Neutrophil (primary cell): Measurements from ENCODE around the gene ZNF134.

Source experiments
- H3K27ac ChIP-seq: fragments of 200-600 bp; sonication (generic); 2 replicates; pipeline ENCODE4 v1.5.1; 2016; ENCODE audit warnings: mild to moderate bottlenecking, moderate library complexity
- H3K27me3 ChIP-seq: fragments of 200-600 bp; sonication (generic); 2 replicates; pipeline ENCODE4 v1.6.0; 2016; ENCODE audit warnings: mild to moderate bottlenecking
- H3K36me3 ChIP-seq: fragments of 200-600 bp; sonication (generic); 2 replicates; pipeline ENCODE4 v1.5.1; 2017
- H3K4me1 ChIP-seq, 2 experiments: fragments of 200-600 bp in 1 of 2; sonication (generic) in 1 of 2; 1 replicate in 1 of 2; 2 replicates in 1 of 2; pipeline versions ENCODE4 v1.5.1 to v1.6.1; 2013 to 2016; ENCODE audit warnings: low read depth in 1 of 2, low read length in 1 of 2, mild to moderate bottlenecking in 1 of 2, moderate library complexity in 1 of 2; ENCODE audit not compliant: control insufficient read depth in 1 of 2, insufficient read depth in 1 of 2
- H3K4me3 ChIP-seq, 2 experiments: fragments of 200-600 bp in 1 of 2; sonication (generic) in 1 of 2; 1 replicate in 1 of 2; 2 replicates in 1 of 2; pipeline ENCODE4 v1.5.1; 2013 to 2016; ENCODE audit warnings: low read depth in 1 of 2, low read length in 1 of 2, mild to moderate bottlenecking in 1 of 2, moderate library complexity in 1 of 2
- H3K9me3 ChIP-seq: fragments of 200-600 bp; sonication (generic); 2 replicates; pipeline ENCODE4 v1.5.1; 2016
- TF ChIP-seq, protein P1 (sequence below): fragments of 200-600 bp; sonication (generic); IDR thresholded peaks from 2 replicates; pipeline ENCODE4 v1.5.1; 2016; ENCODE audit warnings: antibody characterized with exemption

The ZNF134 gene

DNA sequence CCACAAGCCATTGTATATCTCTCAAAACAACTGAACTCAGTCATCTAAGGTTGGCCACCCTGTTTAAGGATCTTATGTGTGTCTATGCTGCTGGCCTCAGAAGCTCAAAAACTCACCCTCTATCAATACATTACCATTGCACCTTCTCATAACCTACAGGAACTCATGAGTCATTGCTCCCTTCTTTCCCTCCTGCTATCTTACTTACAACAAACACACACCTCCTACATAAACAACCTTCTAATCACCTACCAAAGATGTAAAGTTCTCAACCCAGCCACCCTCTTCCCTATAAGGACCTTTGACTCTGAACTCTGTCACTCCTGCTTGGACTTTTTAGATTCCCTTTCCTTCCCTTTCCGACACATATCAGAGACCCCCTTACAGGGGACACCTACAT is 41.4 kb downstream of the ZNF134 start:
- Histone ChIP-seq H3K27me3 (peaks cover 14% of the 10 kb centered on the region), H3K9me3 (peaks cover 9% of the 10 kb centered on the region), H3K36me3 (no peaks in the 10 kb centered on the region), H3K4me1 (no peaks in the 10 kb centered on the region), H3K27ac (no peak overlapping the region), H3K4me3 (no peak overlapping the region)
- TF ChIP-seq, protein P1, sequence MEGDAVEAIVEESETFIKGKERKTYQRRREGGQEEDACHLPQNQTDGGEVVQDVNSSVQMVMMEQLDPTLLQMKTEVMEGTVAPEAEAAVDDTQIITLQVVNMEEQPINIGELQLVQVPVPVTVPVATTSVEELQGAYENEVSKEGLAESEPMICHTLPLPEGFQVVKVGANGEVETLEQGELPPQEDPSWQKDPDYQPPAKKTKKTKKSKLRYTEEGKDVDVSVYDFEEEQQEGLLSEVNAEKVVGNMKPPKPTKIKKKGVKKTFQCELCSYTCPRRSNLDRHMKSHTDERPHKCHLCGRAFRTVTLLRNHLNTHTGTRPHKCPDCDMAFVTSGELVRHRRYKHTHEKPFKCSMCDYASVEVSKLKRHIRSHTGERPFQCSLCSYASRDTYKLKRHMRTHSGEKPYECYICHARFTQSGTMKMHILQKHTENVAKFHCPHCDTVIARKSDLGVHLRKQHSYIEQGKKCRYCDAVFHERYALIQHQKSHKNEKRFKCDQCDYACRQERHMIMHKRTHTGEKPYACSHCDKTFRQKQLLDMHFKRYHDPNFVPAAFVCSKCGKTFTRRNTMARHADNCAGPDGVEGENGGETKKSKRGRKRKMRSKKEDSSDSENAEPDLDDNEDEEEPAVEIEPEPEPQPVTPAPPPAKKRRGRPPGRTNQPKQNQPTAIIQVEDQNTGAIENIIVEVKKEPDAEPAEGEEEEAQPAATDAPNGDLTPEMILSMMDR = no peak

DNA sequence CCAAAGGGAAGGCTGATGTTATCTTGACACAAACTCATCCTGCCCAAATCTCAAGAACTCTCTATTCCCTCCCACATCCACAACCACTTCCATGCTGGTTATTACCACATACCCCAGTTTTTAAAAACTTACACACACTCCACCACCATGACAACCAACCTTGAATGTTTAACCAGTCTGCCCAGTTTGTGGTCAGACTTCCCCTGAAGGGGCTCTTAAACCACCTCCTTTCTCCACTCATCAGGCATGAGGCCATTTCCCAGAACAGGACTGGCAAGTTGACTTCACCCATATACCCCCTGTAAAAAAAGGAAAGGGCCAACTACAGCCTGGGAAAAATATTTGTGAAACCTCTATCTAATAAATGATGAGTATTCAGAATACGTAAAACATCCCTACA is 42.3 kb downstream of the ZNF134 start:
- H3K36me3 ChIP-seq = no peaks in the 10 kb centered on the region

DNA sequence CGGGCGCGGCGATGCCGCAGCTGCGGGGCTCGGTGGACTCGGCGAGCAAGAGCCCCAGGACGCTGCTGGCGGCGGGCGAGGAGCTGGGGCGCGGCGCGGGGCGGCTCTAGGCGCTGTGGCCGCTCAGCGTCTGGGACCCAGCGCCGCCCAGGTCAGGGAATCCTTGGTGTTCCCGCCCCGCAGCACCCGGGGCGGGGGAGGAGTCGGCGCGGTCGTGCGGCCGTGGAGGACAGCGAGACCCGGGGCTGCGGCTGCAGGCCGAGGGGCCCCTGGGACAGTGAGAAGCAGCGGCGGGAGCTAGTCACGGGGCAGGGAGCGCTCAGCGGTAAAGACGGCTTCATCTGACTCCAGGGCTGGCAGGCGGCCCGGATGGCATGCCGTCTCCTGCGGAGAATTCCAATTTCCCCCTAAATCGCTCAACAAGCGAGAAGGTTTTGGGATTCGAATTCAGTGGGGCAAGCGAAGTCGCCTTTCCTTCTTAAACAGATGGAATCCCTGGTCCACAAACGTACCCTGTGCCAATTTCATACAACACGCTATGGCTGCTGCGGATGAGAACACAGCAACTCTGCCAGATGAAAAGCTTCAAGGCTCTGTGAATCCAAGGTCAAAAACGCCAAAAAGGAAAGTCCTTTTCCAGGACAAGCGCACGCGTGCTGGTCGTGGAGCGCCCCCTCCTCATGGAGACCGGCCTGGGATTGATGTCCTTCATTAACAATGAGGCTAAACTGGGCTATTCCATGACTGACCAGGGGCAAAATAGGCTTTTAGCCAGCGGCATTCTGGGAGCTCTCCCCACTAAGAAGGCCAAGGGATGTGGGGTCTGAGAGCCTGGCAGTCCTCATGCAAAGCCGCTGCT is 50.5 kb downstream of the ZNF134 start:
- Histone ChIP-seq H3K4me3 (no peak overlapping the region), H3K36me3 (no peaks in the 10 kb centered on the region), H3K4me1 (no peaks in the 10 kb centered on the region), H3K27ac (no peak overlapping the region), H3K27me3 (peaks cover 78% of the 10 kb centered on the region), H3K9me3 (no peaks in the 10 kb centered on the region)
- TF ChIP-seq, protein P1 = no peak

More for the DNA sequence above, 42.3 kb downstream of the ZNF134 start:
- Histone ChIP-seq H3K4me1 (no peaks in the 10 kb centered on the region), H3K27me3 (peaks cover 23% of the 10 kb centered on the region), H3K27ac (no peak overlapping the region), H3K9me3 (peaks cover 9% of the 10 kb centered on the region), H3K4me3 (no peak overlapping the region)
- TF ChIP-seq, protein P1 = no peak

DNA sequence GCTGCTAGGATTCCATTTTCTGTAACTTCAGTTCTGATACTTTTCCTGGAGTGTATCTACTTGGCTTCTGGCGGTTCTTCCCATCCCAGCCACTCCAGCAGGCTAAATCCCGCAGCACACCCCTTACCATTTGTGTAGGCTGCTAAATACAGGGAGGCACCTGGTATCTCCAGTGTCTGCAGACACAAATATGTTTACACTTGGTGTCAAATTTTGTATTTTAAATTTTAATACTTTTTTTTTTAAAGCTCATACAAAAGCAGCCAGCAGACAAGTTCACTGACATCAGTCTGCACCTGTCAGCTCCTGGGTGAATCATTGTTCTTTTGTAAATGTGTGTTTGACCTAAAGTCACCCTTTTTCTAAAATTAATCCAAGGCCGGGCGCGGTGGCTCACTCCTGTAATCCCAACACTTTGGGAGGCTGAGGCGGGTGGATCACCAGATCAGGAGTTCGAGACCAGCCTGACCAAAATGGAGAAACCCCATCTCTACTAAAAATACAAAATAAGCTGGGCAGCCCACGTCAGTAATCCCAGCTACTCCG is 51.3 kb downstream of the ZNF134 start:
- TF ChIP-seq, protein P1 = no peak
- Histone ChIP-seq H3K27me3 (peaks cover 70% of the 10 kb centered on the region), H3K27ac (no peak overlapping the region), H3K4me1 (no peaks in the 10 kb centered on the region), H3K4me3 (no peak overlapping the region), H3K9me3 (no peaks in the 10 kb centered on the region), H3K36me3 (no peaks in the 10 kb centered on the region)

DNA sequence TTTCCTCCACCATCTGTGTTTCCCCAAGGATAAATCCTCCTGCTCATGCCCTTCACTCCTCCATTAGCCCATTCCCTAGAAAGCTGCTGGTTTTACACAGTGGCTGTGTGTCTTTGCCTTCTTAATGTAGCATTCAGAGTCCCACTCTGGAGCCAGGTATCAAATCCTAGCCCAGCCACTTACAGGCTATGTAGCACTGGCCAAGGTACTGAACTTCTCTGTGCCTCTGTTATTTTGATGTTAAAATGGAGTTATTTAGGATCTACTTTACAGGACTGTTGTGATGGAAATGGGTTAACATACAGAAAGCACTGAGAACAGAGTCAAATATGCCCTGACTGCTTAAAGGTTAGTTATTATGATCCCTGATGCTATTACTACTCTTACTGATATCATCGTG is 53.2 kb downstream of the ZNF134 start:
- Histone ChIP-seq H3K27ac (no peak overlapping the region), H3K9me3 (no peaks in the 10 kb centered on the region), H3K27me3 (peaks cover 63% of the 10 kb centered on the region), H3K4me1 (no peaks in the 10 kb centered on the region), H3K4me3 (no peak overlapping the region), H3K36me3 (no peaks in the 10 kb centered on the region)
- TF ChIP-seq, protein P1 = no peak
